OCI-LY7 (cell line): ENCODE data around the gene EDNRA. TPM values are rescaled to one million over a fixed set of nuclear protein-coding genes. Genes with fewer than 3 reads are reported as not detected.

Source experiments
- BruUV-seq: library from RNA; stranded (reverse); fragments of 400-500 nt; replicated peaks from 2 replicates; lab custom pipeline; 2021; lab: Mats Ljungman, UMichigan
- CTCF ChIA-PET: fragments of 300-600 bp; sonication (Branson Sonifier 250); formaldehyde crosslinking; loops from one replicate; lab custom pipeline; 2022; ENCODE audit warnings: antibody characterized with exemption; ENCODE audit not compliant: unreplicated experiment; lab: Charles Lee
- POLR2A ChIA-PET: fragments of 300-600 bp; sonication (Branson Sonifier 250); formaldehyde crosslinking; loops from one replicate; lab custom pipeline; 2022; ENCODE audit warnings: antibody characterized with exemption; lab: Charles Lee
- DNase-seq: peaks from one replicate; pipeline ENCODE4 v3.0.0-alpha.2; 2015; ENCODE audit warnings: low spot score
- H2AFZ ChIP-seq: fragments of 200-600 bp; sonication (generic), shearing (Covaris generic); 2 replicates; pipeline ENCODE4 v1.6.1; 2014; ENCODE audit warnings: mild to moderate bottlenecking, antibody characterized with exemption, low read length, moderate library complexity
- H3K27ac ChIP-seq: fragments of 200-600 bp; sonication (generic); 2 replicates; pipeline ENCODE4 v1.5.1; 2014; ENCODE audit warnings: mixed run types, low read depth, mild to moderate bottlenecking, moderate library complexity, low read length, inconsistent platforms; ENCODE audit not compliant: poor library complexity, severe bottlenecking
- H3K36me3 ChIP-seq: fragments of 200-600 bp; sonication (generic); 2 replicates; pipeline ENCODE4 v1.6.1; 2014; ENCODE audit warnings: mild to moderate bottlenecking, antibody characterized with exemption, low read length, moderate library complexity, mixed read lengths; ENCODE audit not compliant: insufficient read depth
- H3K4me1 ChIP-seq: fragments of 200-600 bp; sonication (generic); 2 replicates; pipeline ENCODE4 v1.5.1; 2014; ENCODE audit warnings: mild to moderate bottlenecking, low read length; ENCODE audit not compliant: insufficient read depth, poor library complexity, severe bottlenecking
- H3K4me2 ChIP-seq: fragments of 200-600 bp; sonication (generic); 2 replicates; pipeline ENCODE4 v1.6.1; 2014; ENCODE audit warnings: mild to moderate bottlenecking, low read length
- H3K4me3 ChIP-seq: fragments of 200-600 bp; sonication (generic); 2 replicates; pipeline ENCODE4 v1.5.1; 2014; ENCODE audit warnings: mild to moderate bottlenecking, low read depth, low read length; ENCODE audit not compliant: poor library complexity, severe bottlenecking
- H3K79me2 ChIP-seq: fragments of 200-600 bp; sonication (generic); 2 replicates; pipeline ENCODE4 v1.6.1; 2016; ENCODE audit warnings: low read depth, mild to moderate bottlenecking, low read length, moderate library complexity, mixed read lengths; ENCODE audit not compliant: insufficient read depth
- H3K9me2 ChIP-seq: fragments of 200-600 bp; sonication (generic); 2 replicates; pipeline ENCODE4 v1.6.1; 2016; ENCODE audit warnings: mild to moderate bottlenecking, low read length, mixed read lengths; ENCODE audit not compliant: insufficient read depth
- H3K9me3 ChIP-seq: fragments of 200-600 bp; sonication (generic); 2 replicates; pipeline ENCODE4 v1.6.1; 2014; ENCODE audit warnings: mild to moderate bottlenecking, mixed run types, low read length, mixed read lengths
- H4K20me1 ChIP-seq: fragments of 200-600 bp; sonication (generic); 2 replicates; pipeline ENCODE4 v1.6.1; 2014; ENCODE audit warnings: mild to moderate bottlenecking, antibody characterized with exemption, low read length, moderate library complexity, mixed read lengths; ENCODE audit not compliant: insufficient read depth
- CTCF ChIP-seq: fragments of 200-600 bp; sonication (generic); conservative IDR thresholded peaks from 2 replicates; pipeline ENCODE4 v1.5.1; 2014; ENCODE audit warnings: mild to moderate bottlenecking, antibody characterized with exemption, low read length, moderate library complexity, mixed read lengths
- EZH2phosphoT487 ChIP-seq: fragments of 200-600 bp; sonication (generic); IDR thresholded peaks from 2 replicates; pipeline ENCODE4 v1.6.1; 2018; ENCODE audit warnings: low read depth, borderline replicate concordance, mild to moderate bottlenecking, mixed run types, antibody characterized with exemption, low read length, moderate library complexity, mixed read lengths
- intact Hi-C: fragments of 100-400 bp; cut with micrococcal nuclease; formaldehyde crosslinking; loops from one replicate; pipeline ENCODE4 v1.10.0; 2022; ENCODE audit not compliant: unreplicated experiment
- total RNA-seq, 2 experiments: library from RNA; depleted of rRNA in 1 of 2; stranded (reverse); fragments of >200 nt in 1 of 2; shearing (Covaris generic) in 1 of 2; gene quantifications; 2 replicates each; pipeline ENCODE4 v1.2.3, GENCODE V29; 2014 to 2022

Gene EDNRA
- total RNA-seq, 2 experiments from 2014 or later = not detected

GRCh38 chr4:147461161-147461560 lies 19.7 kb upstream of the EDNRA start:
- H3K4me3 ChIP-seq = no peak overlapping the region
- intact Hi-C loops = no loop called here
- H3K4me1 ChIP-seq = no peaks in the 10 kb centered on the region
- no peaks in the 10 kb centered on the region for H3K9me2 ChIP-seq
- POLR2A ChIA-PET = no interaction called here
- DNase-seq = no peak
- no peaks in the 10 kb centered on the region for H3K9me3 ChIP-seq
- H3K4me2 ChIP-seq = no peak overlapping the region
- no peaks in the 10 kb centered on the region for H4K20me1 ChIP-seq
- H3K36me3 ChIP-seq = no peaks in the 10 kb centered on the region
- TF ChIP-seq EZH2phosphoT487 = no peak
- TF ChIP-seq CTCF = no peak
- CTCF ChIA-PET = no interaction called here
- no TSS peak for BruUV-seq
- H3K79me2 ChIP-seq = no peaks in the 10 kb centered on the region
- H2AFZ ChIP-seq = no peak overlapping the region
- H3K27ac ChIP-seq = no peak overlapping the region

- Histone ChIP-seq H3K4me3 (no peak overlapping the region), H3K4me2 (no peak overlapping the region), H3K79me2 (no peaks in the 10 kb centered on the region), H3K4me1 (no peaks in the 10 kb centered on the region), H3K27ac (no peak overlapping the region), H3K9me3 (no peaks in the 10 kb centered on the region), H3K36me3 (no peaks in the 10 kb centered on the region), H4K20me1 (no peaks in the 10 kb centered on the region), H3K9me2 (no peaks in the 10 kb centered on the region), H2AFZ (no peak overlapping the region)
- CTCF ChIA-PET = no interaction called here
- POLR2A ChIA-PET = no interaction called here
- no peak for DNase-seq
- no peak for TF ChIP-seq CTCF
- no peak for TF ChIP-seq EZH2phosphoT487
- no TSS peak for BruUV-seq
- intact Hi-C loops = no loop called here
Observed at GRCh38 chr4:147463065-147463464, 17.8 kb upstream of the EDNRA start.

GRCh38 chr4:147465461-147465860 lies 15.4 kb upstream of the EDNRA start:
- H3K4me1 ChIP-seq = no peaks in the 10 kb centered on the region
- TF ChIP-seq EZH2phosphoT487 = no peak
- no peak for TF ChIP-seq CTCF
- ChIA-PET CTCF (interaction anchor here (0.6 kb wide), 1 partner anchor 1935 kb away, joined by 3 read pairs; no protein-coding TSS in a partner anchor), POLR2A (interaction anchor here (0.6 kb wide), 1 partner anchor 14 kb away, joined by 3 read pairs; no protein-coding TSS in a partner anchor)
- DNase-seq = no peak
- no peak overlapping the region for H3K27ac ChIP-seq
- no peaks in the 10 kb centered on the region for H4K20me1 ChIP-seq
- no peaks in the 10 kb centered on the region for H3K9me3 ChIP-seq
- BruUV-seq = no TSS peak
- no peaks in the 10 kb centered on the region for H3K36me3 ChIP-seq
- intact Hi-C loops = no loop called here
- no peaks in the 10 kb centered on the region for H3K79me2 ChIP-seq
- no peak overlapping the region for H2AFZ ChIP-seq
- no peak overlapping the region for H3K4me2 ChIP-seq
- H3K4me3 ChIP-seq = no peak overlapping the region
- H3K9me2 ChIP-seq = no peaks in the 10 kb centered on the region
